Caco-2 (cell line): ENCODE results near the gene HIP1R. TPM values are rescaled to one million over a fixed set of nuclear protein-coding genes. Genes with fewer than 3 reads are reported as not detected.

Experiments used
- BruUV-seq: library from RNA; stranded (reverse); fragments of 400-500 nt; replicated peaks from 2 replicates; lab custom pipeline; 2021; lab: Mats Ljungman, UMichigan
- CTCF ChIA-PET: fragments of 300-600 bp; sonication (Branson Sonifier 250); formaldehyde crosslinking; loops from one replicate; lab custom pipeline; 2022; ENCODE audit warnings: antibody characterized with exemption; lab: Charles Lee
- POLR2A ChIA-PET: fragments of 300-600 bp; sonication (Branson Sonifier 250); formaldehyde crosslinking; loops from one replicate; lab custom pipeline; 2022; ENCODE audit warnings: antibody characterized with exemption; lab: Charles Lee
- DNase-seq, 2 experiments: peaks; one replicate each; pipeline versions ENCODE4 v3.0.0 to v3.0.0-alpha.2; 2020 to 2022
- H3K27me3 ChIP-seq: replicated peaks from 2 replicates; pipeline ENCODE4 v1.6.0; 2011; ENCODE audit warnings: low read length; ENCODE audit not compliant: control insufficient read depth, insufficient read depth
- H3K36me3 ChIP-seq: 2 replicates; pipeline ENCODE4 v1.5.1; 2011; ENCODE audit warnings: low read length; ENCODE audit not compliant: control insufficient read depth, insufficient read depth
- H3K4me1 ChIP-seq: fragments of 250-450 bp; sonication (Bioruptor Pico); 2 replicates; pipeline ENCODE4 v1.5.1; 2020; ENCODE audit warnings: mild to moderate bottlenecking
- H3K4me3 ChIP-seq: 2 replicates; pipeline ENCODE4 v1.5.1; 2011; ENCODE audit warnings: low read depth, mild to moderate bottlenecking, control low read depth, low read length
- H3K9me3 ChIP-seq: fragments of 250-450 bp; sonication (Bioruptor Pico); 2 replicates; pipeline ENCODE4 v1.5.1; 2020; ENCODE audit warnings: mild to moderate bottlenecking, moderate library complexity
- H3K27ac Mint-ChIP-seq: one replicate; pipeline ENCODE4 v1.8.0; 2022; ENCODE audit warnings: mixed read lengths; ENCODE audit not compliant: unreplicated experiment
- H3K27me3 Mint-ChIP-seq: one replicate; pipeline ENCODE4 v1.8.0; 2022; ENCODE audit warnings: mixed read lengths; ENCODE audit not compliant: insufficient read depth, unreplicated experiment
- H3K36me3 Mint-ChIP-seq: one replicate; pipeline ENCODE4 v1.8.0; 2022; ENCODE audit warnings: mild to moderate bottlenecking, mixed read lengths; ENCODE audit not compliant: insufficient read depth, unreplicated experiment
- H3K4me1 Mint-ChIP-seq: one replicate; pipeline ENCODE4 v1.8.0; 2022; ENCODE audit warnings: low read depth, mixed read lengths; ENCODE audit not compliant: unreplicated experiment
- H3K4me3 Mint-ChIP-seq: one replicate; pipeline ENCODE4 v1.8.0; 2022; ENCODE audit warnings: mild to moderate bottlenecking, moderate library complexity, mixed read lengths; ENCODE audit not compliant: unreplicated experiment
- H3K9me3 Mint-ChIP-seq: one replicate; pipeline ENCODE4 v1.8.0; 2022; ENCODE audit warnings: mixed read lengths; ENCODE audit not compliant: unreplicated experiment
- intact Hi-C: fragments of 100-400 bp; cut with micrococcal nuclease; formaldehyde crosslinking; loops from one replicate; pipeline ENCODE4 v1.10.0; 2022; ENCODE audit not compliant: unreplicated experiment
- total RNA-seq: library from RNA; stranded (reverse); gene quantifications from 2 replicates; pipeline ENCODE4 v1.2.3, GENCODE V29; 2022
- TF ChIP-seq, protein P1 (sequence below), 2 experiments: fragments of 200-600 bp in 1 of 2; IDR thresholded peaks; 1 replicate in 1 of 2; 2 replicates in 1 of 2; pipeline versions ENCODE4 v1.5.1 to v1.8.0; 2011 to 2022; ENCODE audit warnings: antibody characterized with exemption in 1 of 2, control low read depth in 1 of 2, inconsistent platforms in 1 of 2, low read depth in 1 of 2, low read length in 1 of 2, mild to moderate bottlenecking in 1 of 2, moderate library complexity in 1 of 2; ENCODE audit not compliant: insufficient read depth in 1 of 2, severe bottlenecking in 1 of 2, unreplicated experiment in 1 of 2

Gene HIP1R
- total RNA-seq, 1 experiment from 2014 or later = 13.8 TPM

- intact Hi-C loops = no loop called here
- BruUV-seq = no TSS peak
Observed at GRCh38 chr12:122846622-122847515, 11.6 kb downstream of the HIP1R start.

DNA sequence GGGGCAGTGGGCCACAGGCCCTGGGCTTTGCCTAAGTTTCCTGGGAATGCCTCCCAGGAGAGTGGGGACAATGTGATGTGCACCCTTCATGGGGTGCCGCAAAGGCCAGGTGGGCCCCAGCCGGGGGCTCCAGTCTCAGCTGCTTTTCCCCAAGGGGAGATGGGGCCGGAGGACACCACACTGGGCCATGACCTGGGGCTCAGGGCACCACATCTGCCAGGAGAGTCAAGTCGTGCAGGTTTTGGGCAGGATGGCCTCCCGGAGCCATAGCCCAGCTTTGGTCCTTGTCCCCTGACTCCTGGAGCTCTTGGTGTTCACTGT, 12.2 kb downstream of the HIP1R start:
- Mint-ChIP-seq H3K4me3 (no peak overlapping the region), H3K9me3 (no peaks in the 10 kb centered on the region), H3K36me3 (peaks cover 14% of the 10 kb centered on the region), H3K27me3 (no peaks in the 10 kb centered on the region), H3K4me1 (peaks cover 8% of the 10 kb centered on the region), H3K27ac (no peak overlapping the region)
- Histone ChIP-seq H3K4me1 (no peaks in the 10 kb centered on the region), H3K4me3 (no peak overlapping the region), H3K9me3 (no peaks in the 10 kb centered on the region), H3K27me3 (no peaks in the 10 kb centered on the region), H3K36me3 (no peaks in the 10 kb centered on the region)
- DNase-seq = no peak
- intact Hi-C loops = no loop called here
- CTCF ChIA-PET = no interaction called here
- TF ChIP-seq, protein P1, sequence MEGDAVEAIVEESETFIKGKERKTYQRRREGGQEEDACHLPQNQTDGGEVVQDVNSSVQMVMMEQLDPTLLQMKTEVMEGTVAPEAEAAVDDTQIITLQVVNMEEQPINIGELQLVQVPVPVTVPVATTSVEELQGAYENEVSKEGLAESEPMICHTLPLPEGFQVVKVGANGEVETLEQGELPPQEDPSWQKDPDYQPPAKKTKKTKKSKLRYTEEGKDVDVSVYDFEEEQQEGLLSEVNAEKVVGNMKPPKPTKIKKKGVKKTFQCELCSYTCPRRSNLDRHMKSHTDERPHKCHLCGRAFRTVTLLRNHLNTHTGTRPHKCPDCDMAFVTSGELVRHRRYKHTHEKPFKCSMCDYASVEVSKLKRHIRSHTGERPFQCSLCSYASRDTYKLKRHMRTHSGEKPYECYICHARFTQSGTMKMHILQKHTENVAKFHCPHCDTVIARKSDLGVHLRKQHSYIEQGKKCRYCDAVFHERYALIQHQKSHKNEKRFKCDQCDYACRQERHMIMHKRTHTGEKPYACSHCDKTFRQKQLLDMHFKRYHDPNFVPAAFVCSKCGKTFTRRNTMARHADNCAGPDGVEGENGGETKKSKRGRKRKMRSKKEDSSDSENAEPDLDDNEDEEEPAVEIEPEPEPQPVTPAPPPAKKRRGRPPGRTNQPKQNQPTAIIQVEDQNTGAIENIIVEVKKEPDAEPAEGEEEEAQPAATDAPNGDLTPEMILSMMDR (IDR thresholded peaks at IDR 0.05; ENCODE audit: insufficient read depth in 1 of 2, low read depth in 1 of 2, low read length in 1 of 2, severe bottlenecking in 1 of 2, unreplicated experiment in 1 of 2) = no peak
- no TSS peak for BruUV-seq
- POLR2A ChIA-PET = no interaction called here

More at GRCh38 chr12:122846622-122847515, 11.6 kb downstream of the HIP1R start:
- DNase-seq = no peak
- no peak overlapping the region for H3K4me3 Mint-ChIP-seq
- no peaks in the 10 kb centered on the region for H3K27me3 ChIP-seq
- CTCF ChIA-PET = no interaction called here
- peaks cover 14% of the 10 kb centered on the region for H3K36me3 Mint-ChIP-seq
- peaks cover 2% of the 10 kb centered on the region; the same call in 1 of the 2 replicates for H3K4me1 ChIP-seq
- H3K9me3 Mint-ChIP-seq = no peaks in the 10 kb centered on the region
- peaks cover 14% of the 10 kb centered on the region for H3K4me1 Mint-ChIP-seq
- H3K27ac Mint-ChIP-seq = no peak overlapping the region
- H3K9me3 ChIP-seq = no peaks in the 10 kb centered on the region
- H3K36me3 ChIP-seq = no peaks in the 10 kb centered on the region
- no peak overlapping the region for H3K4me3 ChIP-seq
- POLR2A ChIA-PET = no interaction called here
- H3K27me3 Mint-ChIP-seq = no peaks in the 10 kb centered on the region
- TF ChIP-seq, protein P1 (IDR thresholded peaks at IDR 0.05; ENCODE audit: insufficient read depth in 1 of 2, low read depth in 1 of 2, low read length in 1 of 2, severe bottlenecking in 1 of 2, unreplicated experiment in 1 of 2) = no peak

GRCh38 chr12:122847921-122848421, 12.7 kb downstream of the HIP1R start:
- H3K9me3 Mint-ChIP-seq = no peaks in the 10 kb centered on the region
- ChIA-PET POLR2A (no interaction called here), CTCF (no interaction called here)
- Histone ChIP-seq H3K4me3 (no peak overlapping the region), H3K9me3 (no peaks in the 10 kb centered on the region), H3K4me1 (no peaks in the 10 kb centered on the region), H3K27me3 (no peaks in the 10 kb centered on the region), H3K36me3 (no peaks in the 10 kb centered on the region)
- peaks cover 6% of the 10 kb centered on the region for H3K4me1 Mint-ChIP-seq
- H3K27me3 Mint-ChIP-seq = no peaks in the 10 kb centered on the region
- no peak overlapping the region for H3K27ac Mint-ChIP-seq
- intact Hi-C loops = no loop called here
- no TSS peak for BruUV-seq
- peaks cover 14% of the 10 kb centered on the region for H3K36me3 Mint-ChIP-seq
- DNase-seq = no peak
- TF ChIP-seq, protein P1 (IDR thresholded peaks at IDR 0.05; ENCODE audit: insufficient read depth in 1 of 2, low read depth in 1 of 2, low read length in 1 of 2, severe bottlenecking in 1 of 2, unreplicated experiment in 1 of 2) = no peak
- no peak overlapping the region for H3K4me3 Mint-ChIP-seq
